H9 (cell line): Measurements from ENCODE around the gene CMSS1. TPM values are rescaled to one million over a fixed set of nuclear protein-coding genes. Genes with fewer than 3 reads are reported as not detected.

Source experiments
- DNase-seq: peaks from one replicate; pipeline ENCODE4 v3.0.0-alpha.2; 2017
- H2AFZ ChIP-seq: one replicate; pipeline ENCODE4 v1.6.1; 2013; ENCODE audit warnings: mild to moderate bottlenecking, low read length, control low read depth, moderate library complexity
- H2AK5ac ChIP-seq: 2 replicates; pipeline ENCODE4 v1.6.1; 2013; ENCODE audit warnings: low read length, control low read depth, mixed read lengths; ENCODE audit not compliant: insufficient read length
- H2BK120ac ChIP-seq: one replicate; pipeline ENCODE4 v1.6.1; 2013; ENCODE audit warnings: low read depth, mild to moderate bottlenecking, low read length, control low read depth, inconsistent platforms; ENCODE audit not compliant: poor library complexity, severe bottlenecking
- H2BK12ac ChIP-seq: 2 replicates; pipeline ENCODE4 v1.6.1; 2013; ENCODE audit warnings: low read length, control low read depth, mixed read lengths, low read depth; ENCODE audit not compliant: insufficient read length
- H2BK15ac ChIP-seq: 2 replicates; pipeline ENCODE4 v1.6.1; 2013; ENCODE audit warnings: low read depth, low read length, control low read depth
- H2BK20ac ChIP-seq: one replicate; pipeline ENCODE4 v1.6.1; 2013; ENCODE audit warnings: low read depth, mild to moderate bottlenecking, low read length, control low read depth, inconsistent platforms; ENCODE audit not compliant: poor library complexity, severe bottlenecking
- H2BK5ac ChIP-seq: 2 replicates; pipeline ENCODE4 v1.6.1; 2013; ENCODE audit warnings: low read length, control low read depth, mixed read lengths; ENCODE audit not compliant: insufficient read length
- H3K14ac ChIP-seq: 2 replicates; pipeline ENCODE4 v1.6.1; 2013; ENCODE audit warnings: low read length, control low read depth; ENCODE audit not compliant: insufficient read depth
- H3K18ac ChIP-seq: 2 replicates; pipeline ENCODE4 v1.6.1; 2013; ENCODE audit warnings: low read depth, mild to moderate bottlenecking, mixed read lengths, low read length, control low read depth; ENCODE audit not compliant: insufficient read length
- H3K23ac ChIP-seq: 2 replicates; pipeline ENCODE4 v1.6.1; 2013; ENCODE audit warnings: low read length, control low read depth, mixed read lengths, low read depth; ENCODE audit not compliant: insufficient read length
- H3K23me2 ChIP-seq: 2 replicates; pipeline ENCODE4 v1.6.1; 2013; ENCODE audit warnings: low read depth, mild to moderate bottlenecking, mixed read lengths, low read length, control low read depth; ENCODE audit not compliant: insufficient read length, poor library complexity, severe bottlenecking
- H3K27ac ChIP-seq: 2 replicates; pipeline ENCODE4 v1.5.1; 2013; ENCODE audit warnings: low read length, control low read depth, mixed read lengths, low read depth; ENCODE audit not compliant: insufficient read length
- H3K27me3 ChIP-seq: 2 replicates; pipeline ENCODE4 v1.6.1; 2013; ENCODE audit warnings: low read length, control low read depth, inconsistent platforms; ENCODE audit not compliant: insufficient read depth
- H3K4ac ChIP-seq: 2 replicates; pipeline ENCODE4 v1.6.1; 2013; ENCODE audit warnings: low read depth, mild to moderate bottlenecking, control low read depth, inconsistent platforms, low read length, moderate library complexity
- H3K4me1 ChIP-seq: 2 replicates; pipeline ENCODE4 v1.6.1; 2013; ENCODE audit warnings: low read length, control low read depth, inconsistent platforms; ENCODE audit not compliant: insufficient read depth
- H3K4me2 ChIP-seq: 2 replicates; pipeline ENCODE4 v1.6.1; 2013; ENCODE audit warnings: low read length, control low read depth, mixed read lengths; ENCODE audit not compliant: insufficient read length, insufficient read depth
- H3K56ac ChIP-seq: 2 replicates; pipeline ENCODE4 v1.6.1; 2013; ENCODE audit warnings: low read depth, mild to moderate bottlenecking, mixed read lengths, low read length, control low read depth; ENCODE audit not compliant: insufficient read length
- H3K79me1 ChIP-seq: 2 replicates; pipeline ENCODE4 v1.6.1; 2013; ENCODE audit warnings: low read depth, mild to moderate bottlenecking, moderate library complexity, low read length, control low read depth, inconsistent platforms; ENCODE audit not compliant: insufficient read depth, poor library complexity, severe bottlenecking
- H3K79me2 ChIP-seq: 2 replicates; pipeline ENCODE4 v1.6.1; 2013; ENCODE audit warnings: low read length, control low read depth, inconsistent platforms; ENCODE audit not compliant: insufficient read depth
- H3K9ac ChIP-seq: 2 replicates; pipeline ENCODE4 v1.6.1; 2013; ENCODE audit warnings: low read length, control low read depth, mixed read lengths; ENCODE audit not compliant: insufficient read length; ENCODE audit errors: extremely low read depth
- H3K9me3 ChIP-seq: one replicate; pipeline ENCODE4 v1.6.1; 2013; ENCODE audit warnings: low read depth, low read length, inconsistent platforms; ENCODE audit not compliant: control insufficient read depth
- H3T11ph ChIP-seq: one replicate; pipeline ENCODE4 v1.6.1; 2013; ENCODE audit warnings: mild to moderate bottlenecking, low read length, control low read depth, inconsistent platforms
- H4K20me1 ChIP-seq: one replicate; pipeline ENCODE4 v1.6.1; 2013; ENCODE audit not compliant: control insufficient read depth, insufficient read length, insufficient read depth
- H4K5ac ChIP-seq: 2 replicates; pipeline ENCODE4 v1.6.1; 2013; ENCODE audit warnings: low read depth, mild to moderate bottlenecking, mixed read lengths, low read length, control low read depth; ENCODE audit not compliant: insufficient read length
- H4K8ac ChIP-seq: replicated peaks from 2 replicates; pipeline ENCODE4 v1.6.1; 2013; ENCODE audit warnings: low read length, control low read depth, mixed read lengths, low read depth; ENCODE audit not compliant: insufficient read length
- H4K91ac ChIP-seq: 2 replicates; pipeline ENCODE4 v1.6.1; 2013; ENCODE audit warnings: low read depth, mild to moderate bottlenecking, moderate library complexity, mixed read lengths, low read length, control low read depth; ENCODE audit not compliant: insufficient read length
- H3K27ac Mint-ChIP-seq, 3 experiments: 2 replicates in 2 of 3; 3 replicates in 1 of 3; pipeline ENCODE4 v1.8.0; 2020 to 2021; ENCODE audit warnings: mixed read lengths in 3 of 3, mild to moderate bottlenecking in 1 of 3, moderate library complexity in 1 of 3
- H3K27me3 Mint-ChIP-seq: 2 replicates; pipeline ENCODE4 v1.8.0; 2021; ENCODE audit warnings: low read depth, mild to moderate bottlenecking, moderate library complexity, mixed read lengths
- H3K36me3 Mint-ChIP-seq, 3 experiments: 2 replicates in 2 of 3; 3 replicates in 1 of 3; pipeline ENCODE4 v1.8.0; 2020 to 2021; ENCODE audit warnings: low read depth in 3 of 3, mixed read lengths in 3 of 3; ENCODE audit not compliant: insufficient read depth in 1 of 3
- H3K4me1 Mint-ChIP-seq, 2 experiments: 2 replicates each; pipeline ENCODE4 v1.8.0; 2020; ENCODE audit warnings: mixed read lengths in 2 of 2
- H3K4me3 Mint-ChIP-seq, 2 experiments: 2 replicates in 1 of 2; 3 replicates in 1 of 2; pipeline ENCODE4 v1.8.0; 2020 to 2021; ENCODE audit warnings: mild to moderate bottlenecking in 2 of 2, mixed read lengths in 2 of 2, moderate library complexity in 1 of 2
- H3K9me3 Mint-ChIP-seq, 2 experiments: 2 replicates in 1 of 2; 3 replicates in 1 of 2; pipeline ENCODE4 v1.8.0; 2020; ENCODE audit warnings: mild to moderate bottlenecking in 2 of 2, mixed read lengths in 2 of 2, moderate library complexity in 1 of 2
- CTCF ChIP-seq: fragments of 200-600 bp; sonication (generic); conservative IDR thresholded peaks from 3 replicates; pipeline ENCODE4 v1.8.0; 2021; ENCODE audit warnings: antibody characterized with exemption, mild to moderate bottlenecking
- WGBS: extraction: QIAGEN DNeasy Blood & Tissue Kit; methylation state at CpG from one replicate; pipeline ENCODE4 v1.1.7; 2013; ENCODE audit warnings: missing lambda C conversion rate, low lambda C conversion rate, mixed read lengths; ENCODE audit not compliant: insufficient read length; ENCODE audit errors: extremely low coverage; 5-methylcytosine and 5-hydroxymethylcytosine counted together
- total RNA-seq: library from RNA; stranded (reverse); gene quantifications from 2 replicates; pipeline ENCODE4 v1.2.1, GENCODE V29; 2021

CMSS1 gene
- total RNA-seq, 1 experiment from 2014 or later, result 61.8 TPM

GRCh38 chr3:99939876-99940275 lies 122.2 kb downstream of the CMSS1 start:
- no peaks in the 10 kb centered on the region for H3K79me2 ChIP-seq
- peaks cover 21 to 24% of the 10 kb centered on the region in 2 experiments for H3K4me1 Mint-ChIP-seq

More at GRCh38 chr3:99939876-99940275, 122.2 kb downstream of the CMSS1 start:
- no peak overlapping the region for H4K8ac ChIP-seq
- Mint-ChIP-seq H3K9me3 (no peaks in the 10 kb centered on the region), H3K27me3 (no peaks in the 10 kb centered on the region), H3K36me3 (no peaks in the 10 kb centered on the region; a peak in 1 of 7 replicates), H3K4me3 (no peak overlapping the region), H3K27ac (no peak overlapping the region)
- no peak for TF ChIP-seq CTCF
- H3K4me1 ChIP-seq, result no peaks in the 10 kb centered on the region; the same call in 1 of the 2 replicates
- no peaks in the 10 kb centered on the region for H3K9me3 ChIP-seq
- H3K4ac ChIP-seq, result no peak overlapping the region
- no peak for DNase-seq
- no peak overlapping the region for H3K14ac ChIP-seq
- H2BK20ac ChIP-seq, result no peak overlapping the region
- H3K23me2 ChIP-seq, result no peaks in the 10 kb centered on the region
- no peak overlapping the region for H2AK5ac ChIP-seq
- H4K91ac ChIP-seq, result no peak overlapping the region
- no peak overlapping the region for H3K9ac ChIP-seq
- H3K4me2 ChIP-seq, result no peak overlapping the region
- no CpG with 5 or more reads among the region's 1 CpG for WGBS
- H2BK5ac ChIP-seq, result no peak overlapping the region
- H3K79me1 ChIP-seq, result no peaks in the 10 kb centered on the region
- no peak overlapping the region for H2AFZ ChIP-seq
- H3K27me3 ChIP-seq, result no peaks in the 10 kb centered on the region
- no peak overlapping the region for H2BK15ac ChIP-seq
- no peak overlapping the region for H2BK120ac ChIP-seq
- H2BK12ac ChIP-seq, result no peak overlapping the region
- H3K27ac ChIP-seq, result no peak overlapping the region
- no peaks in the 10 kb centered on the region for H4K20me1 ChIP-seq
- no peak overlapping the region for H3K56ac ChIP-seq
- H3K18ac ChIP-seq, result no peak overlapping the region
- H3T11ph ChIP-seq, result no peak overlapping the region
- H4K5ac ChIP-seq, result no peak overlapping the region
- no peak overlapping the region for H3K23ac ChIP-seq
